GM12878 (cell line): ENCODE measurements around the gene ARL17B. TPM values are rescaled to one million over a fixed set of nuclear protein-coding genes. Genes with fewer than 3 reads are reported as not detected.
"Not testable (repeated sequence)": the region's sequence is repeated elsewhere in the genome, so short reads cannot be mapped to it uniquely, and the experiment has no call there.

Source experiments
- ATAC-seq: fragments of 200-7000 bp; cut with Tn5 transposase; 3 replicates; pipeline ENCODE4 v1.9.1; 2020; ENCODE audit warnings: mild to moderate bottlenecking, moderate library complexity
- BruUV-seq: library from RNA; stranded (reverse); fragments of 400-500 nt; replicated peaks from 2 replicates; lab custom pipeline; 2021; lab: Mats Ljungman, UMichigan
- CTCF ChIA-PET: fragments of 300-600 bp; sonication (Branson Sonifier 250); formaldehyde crosslinking; extraction: SDS; loops from one replicate; lab custom pipeline; 2021; ENCODE audit warnings: inconsistent platforms; lab: Yijun Ruan, JAX
- POLR2A ChIA-PET: fragments of 350-600 bp; formaldehyde crosslinking; extraction: SDS; loops from one replicate; lab custom pipeline; 2021; ENCODE audit warnings: inconsistent platforms; lab: Charles Lee
- RAD21 ChIA-PET: fragments of 300-600 bp; sonication (Branson Sonifier 250); formaldehyde crosslinking; loops from one replicate; lab custom pipeline; 2023; ENCODE audit warnings: antibody characterized with exemption; ENCODE audit not compliant: unreplicated experiment; lab: Charles Lee
- SMC1A ChIA-PET: fragments of 300-600 bp; sonication (Branson Sonifier 250); formaldehyde crosslinking; loops from one replicate; lab custom pipeline; 2023; ENCODE audit not compliant: unreplicated experiment, uncharacterized antibody; lab: Charles Lee
- DNase-seq: peaks from one replicate; pipeline ENCODE4 v3.0.0-alpha.2; 2011; ENCODE audit warnings: low read depth, low spot score
- FAIRE-seq: peaks from 3 replicates; lab custom pipeline; 2011; peaks lifted over from hg19 to GRCh38; lab: Jason Lieb, UNC
- H2AFZ ChIP-seq: 2 replicates; pipeline ENCODE4 v1.6.0; 2011; ENCODE audit warnings: low read depth, low read length, control low read depth; ENCODE audit not compliant: control insufficient read depth
- H3K27ac ChIP-seq: 2 replicates; pipeline ENCODE4 v1.5.1; 2011; ENCODE audit warnings: control low read depth; ENCODE audit not compliant: control insufficient read depth, insufficient read depth
- H3K27me3 ChIP-seq, 2 experiments: replicated peaks in 1 of 2; 2 replicates each; pipeline versions ENCODE4 v1.6.0 to v1.6.1; 2011; ENCODE audit warnings: low read length in 1 of 2; ENCODE audit not compliant: control insufficient read depth in 2 of 2, insufficient read depth in 2 of 2
- H3K36me3 ChIP-seq, 2 experiments: 2 replicates each; pipeline ENCODE4 v1.5.1; 2011; ENCODE audit warnings: low read length in 1 of 2; ENCODE audit not compliant: control insufficient read depth in 2 of 2, insufficient read depth in 2 of 2
- H3K4me1 ChIP-seq: 2 replicates; pipeline ENCODE4 v1.6.1; 2011; ENCODE audit warnings: mild to moderate bottlenecking, low read length, moderate library complexity, mixed read lengths; ENCODE audit not compliant: control insufficient read depth, insufficient read depth
- H3K4me2 ChIP-seq: 2 replicates; pipeline ENCODE4 v1.6.0; 2011; ENCODE audit warnings: control low read depth; ENCODE audit not compliant: control insufficient read depth, insufficient read depth
- H3K4me3 ChIP-seq: fragments of 200-600 bp; sonication (generic); 2 replicates; pipeline ENCODE4 v1.5.1; 2016
- H3K79me2 ChIP-seq: 2 replicates; pipeline ENCODE4 v1.6.0; 2011; ENCODE audit warnings: low read length; ENCODE audit not compliant: control insufficient read depth, insufficient read depth
- H3K9ac ChIP-seq: 2 replicates; pipeline ENCODE4 v1.8.0; 2011; ENCODE audit warnings: low read length, control low read depth, mixed read lengths; ENCODE audit not compliant: control insufficient read depth, insufficient read depth
- H3K9me3 ChIP-seq: replicated peaks from 3 replicates; pipeline ENCODE4 v1.5.1; 2011; ENCODE audit warnings: mild to moderate bottlenecking, low read length; ENCODE audit not compliant: control insufficient read depth, insufficient read depth
- H4K20me1 ChIP-seq: 2 replicates; pipeline ENCODE4 v1.6.0; 2011; ENCODE audit not compliant: control insufficient read depth, insufficient read depth
- DPF2 ChIP-seq: fragments of 450-650 bp; IDR thresholded peaks from 2 replicates; pipeline ENCODE4 v1.6.1; 2017; ENCODE audit warnings: mild to moderate bottlenecking
- ETV6 ChIP-seq, 2 experiments: fragments of 450-650 bp in 1 of 2; IDR thresholded peaks in 1 of 2; conservative IDR thresholded peaks in 1 of 2; 2 replicates each; pipeline ENCODE4 v1.6.1; 2014; ENCODE audit warnings: antibody characterized with exemption in 1 of 2, borderline replicate concordance in 1 of 2, low read depth in 1 of 2, mild to moderate bottlenecking in 1 of 2, moderate library complexity in 1 of 2
- FOXM1 ChIP-seq: IDR thresholded peaks from 2 replicates; pipeline ENCODE4 v1.6.1; 2012; ENCODE audit warnings: low read depth, mild to moderate bottlenecking, inconsistent platforms, low read length, moderate library complexity
- HDGF ChIP-seq: fragments of 450-650 bp; IDR thresholded peaks from 2 replicates; pipeline ENCODE4 v1.6.1; 2016; ENCODE audit warnings: antibody characterized with exemption
- IKZF1 ChIP-seq: fragments of 450-650 bp; conservative IDR thresholded peaks from 2 replicates; pipeline ENCODE4 v1.6.1; 2017; ENCODE audit warnings: antibody characterized with exemption, mild to moderate bottlenecking
- MEF2B ChIP-seq: fragments of 450-650 bp; IDR thresholded peaks from 2 replicates; pipeline ENCODE4 v1.6.1; 2018; ENCODE audit warnings: mild to moderate bottlenecking, moderate library complexity; ENCODE audit not compliant: partially characterized antibody, poor library complexity, severe bottlenecking
- MLLT1 ChIP-seq: fragments of 450-650 bp; IDR thresholded peaks from 2 replicates; pipeline ENCODE4 v1.6.1; 2016; ENCODE audit warnings: mild to moderate bottlenecking
- RAD51 ChIP-seq: fragments of 450-650 bp; IDR thresholded peaks from 2 replicates; pipeline ENCODE4 v1.6.1; 2016; ENCODE audit warnings: moderate library complexity, mild to moderate bottlenecking, inconsistent platforms
- SKIL ChIP-seq: fragments of 450-650 bp; IDR thresholded peaks from 2 replicates; pipeline ENCODE4 v1.6.1; 2017; ENCODE audit warnings: mild to moderate bottlenecking, low read depth, inconsistent platforms; ENCODE audit not compliant: poor library complexity, severe bottlenecking
- SPI1 ChIP-seq: IDR thresholded peaks from 2 replicates; pipeline ENCODE4 v1.6.1; 2011; ENCODE audit warnings: low read depth, mild to moderate bottlenecking, low read length, moderate library complexity, borderline replicate concordance; ENCODE audit not compliant: insufficient read depth
- TAF1 ChIP-seq: IDR thresholded peaks from 2 replicates; pipeline ENCODE4 v1.6.1; 2011; ENCODE audit warnings: mild to moderate bottlenecking, low read depth, low read length, borderline replicate concordance
- TCF12 ChIP-seq: IDR thresholded peaks from 2 replicates; pipeline ENCODE4 v1.6.1; 2011; ENCODE audit warnings: low read depth, mild to moderate bottlenecking, low read length
- YY1 ChIP-seq: IDR thresholded peaks from 2 replicates; pipeline ENCODE4 v1.6.1; 2011; ENCODE audit warnings: low read depth, mild to moderate bottlenecking, low read length
- WGBS: methylation state at CpG from one replicate; pipeline ENCODE4 v1.1.6; 2016; ENCODE audit warnings: low lambda C conversion rate; ENCODE audit not compliant: insufficient replicate concordance, insufficient coverage; ENCODE audit errors: missing lambda C conversion rate; 5-methylcytosine and 5-hydroxymethylcytosine counted together
- in situ Hi-C: fragments of 300-500 bp; cut with MboI; formaldehyde crosslinking; loops from 9 replicates; pipeline ENCODE4 v1.14.3; 2018; ENCODE audit warnings: mixed read lengths
- intact Hi-C: fragments of 100-400 bp; cut with micrococcal nuclease; formaldehyde crosslinking; loops from one replicate; pipeline ENCODE4 v1.14.2; 2022; ENCODE audit not compliant: unreplicated experiment
- polyA plus RNA-seq, 11 experiments: library from polyadenylated mRNA; depleted of rRNA in 4 of 11; unstranded in 6 of 11; stranded (reverse) in 5 of 11; fragments of >200 nt; fragmentation: Nextera tagmentation in 4 of 11; fragmentation: Illumina TruSeq in 1 of 11; extraction: Ambion mirVana in 4 of 11; extraction: Trizol in 1 of 11; gene quantifications; 1 replicate in 1 of 11; 2 replicates in 10 of 11; pipeline versions ENCODE4 v1.2.1 to v1.2.3, GENCODE V29; 2011 to 2016; ENCODE audit warnings: inconsistent platforms in 2 of 11, missing spikeins in 2 of 11, low read depth in 1 of 11
- total RNA-seq, 4 experiments: library from RNA; depleted of rRNA in 3 of 4; stranded (reverse); fragments of >200 nt in 3 of 4; fragmentation: Illumina TruSeq in 1 of 4; extraction: Trizol in 1 of 4; gene quantifications; 2 replicates each; pipeline versions ENCODE4 v1.2.1 to v1.2.3, GENCODE V29; 2013 to 2021
- TF ChIP-seq, protein P1 (sequence below): fragments of 450-650 bp; IDR thresholded peaks from 2 replicates; pipeline ENCODE4 v1.6.1; 2016; ENCODE audit warnings: mild to moderate bottlenecking, moderate library complexity, borderline replicate concordance

The ARL17B gene
- total and polyA plus RNA-seq, 10 of the 15 experiments (the other 5 are each of a cell fraction or from before 2014, with no cell fraction given): 6.0 to 25.1 (median 14.2) TPM

DNA sequence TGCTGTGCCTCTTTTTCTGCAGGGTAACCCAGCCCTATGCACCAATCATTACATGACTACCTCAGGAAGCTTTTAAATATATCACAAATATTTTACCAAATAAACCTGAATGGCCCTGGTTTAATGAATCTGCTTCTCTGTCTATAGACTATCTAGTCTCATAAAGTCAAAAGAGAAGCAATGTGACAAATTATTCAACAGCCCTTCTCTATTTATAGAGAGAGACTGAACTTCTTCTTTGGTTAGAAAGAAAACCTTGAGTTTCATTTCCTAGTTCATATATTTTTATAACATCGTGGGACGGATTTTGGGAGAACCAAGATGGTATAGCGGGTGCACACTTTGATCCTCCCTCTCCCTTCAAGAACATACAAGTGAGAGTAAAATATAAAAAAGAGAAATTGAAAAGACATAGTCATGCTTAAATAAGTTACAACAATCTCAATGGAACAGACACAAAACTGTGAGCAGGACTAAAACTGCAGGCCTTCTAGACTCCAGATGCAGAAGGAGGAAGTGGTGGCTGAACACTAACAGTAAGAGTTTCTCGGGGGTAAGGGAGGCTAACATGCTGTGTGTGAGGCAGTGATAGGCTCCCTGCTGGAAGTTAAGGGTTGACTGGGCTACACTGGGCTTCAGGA is 70.5 kb downstream of the ARL17B start:
- ChIA-PET CTCF (interaction anchor here (1.2 to 6.3 kb wide), 2 partner anchors 22 to 78 kb away, joined by 4 to 64 read pairs; no protein-coding TSS in a partner anchor), RAD21 (interaction anchor here (1.6 kb wide), 1 partner anchor 98 kb away, joined by 5 read pairs; the partner anchor contains the start of gene KANSL1), SMC1A (interaction anchor here (0.8 kb wide), 1 partner anchor 146 kb away, joined by 3 read pairs; no protein-coding TSS in a partner anchor)
- H3K79me2 ChIP-seq, POLR2A ChIA-PET, in situ Hi-C loops, H3K9me3 ChIP-seq, intact Hi-C loops, H3K36me3 ChIP-seq, H4K20me1 ChIP-seq, H3K27me3 ChIP-seq: not testable (repeated sequence)
- peak; percentile 99 for ATAC-seq
- DNase-seq: peak; percentile 82
- H3K27ac ChIP-seq: peak overlapping the region; percentile 92
- H3K4me2 ChIP-seq: peak overlapping the region; percentile 91
- peak overlapping the region; percentile 44 for H3K9ac ChIP-seq
- peaks cover 15% of the 10 kb centered on the region for H3K4me1 ChIP-seq
- 0% methylated on average over 4 of the region's 4 CpGs for WGBS
- BruUV-seq: TSS peak; percentile 66
- H2AFZ ChIP-seq: peak overlapping the region; percentile 67
- H3K4me3 ChIP-seq: peak overlapping the region; percentile 48
- peak; percentile 88 for FAIRE-seq
- TF ChIP-seq DPF2 (peak; percentile 53; the same call in 1 of the 2 replicates), FOXM1 (peak; percentile 55; the same call in 1 of the 2 replicates), IKZF1 (peak; percentile 41; the same call in 1 of the 2 replicates), RAD51 (peak; percentile 35; the same call in 1 of the 2 replicates), HDGF (peak; percentile 93), SPI1 (peak; percentile 87), SKIL (peak; percentile 91), MLLT1 (peak; percentile 45; the same call in 1 of the 2 replicates), ETV6 (conservative IDR thresholded peaks at IDR 0.05 in 1 of 2, IDR thresholded peaks at IDR 0.05 in 1 of 2; ENCODE audit: borderline replicate concordance in 1 of 2, low read depth in 1 of 2) (peak in 1 of 2 experiments; percentile 68; a peak in 2 of 4 replicates), TCF12 (0 out of 2 replicates have a peak, but pooled peaks have one; percentile 44), TAF1 (peak; percentile 66; the same call in 1 of the 2 replicates), YY1 (peak; percentile 55; the same call in 1 of the 2 replicates), MEF2B (peak; percentile 79)
- TF ChIP-seq, protein P1, sequence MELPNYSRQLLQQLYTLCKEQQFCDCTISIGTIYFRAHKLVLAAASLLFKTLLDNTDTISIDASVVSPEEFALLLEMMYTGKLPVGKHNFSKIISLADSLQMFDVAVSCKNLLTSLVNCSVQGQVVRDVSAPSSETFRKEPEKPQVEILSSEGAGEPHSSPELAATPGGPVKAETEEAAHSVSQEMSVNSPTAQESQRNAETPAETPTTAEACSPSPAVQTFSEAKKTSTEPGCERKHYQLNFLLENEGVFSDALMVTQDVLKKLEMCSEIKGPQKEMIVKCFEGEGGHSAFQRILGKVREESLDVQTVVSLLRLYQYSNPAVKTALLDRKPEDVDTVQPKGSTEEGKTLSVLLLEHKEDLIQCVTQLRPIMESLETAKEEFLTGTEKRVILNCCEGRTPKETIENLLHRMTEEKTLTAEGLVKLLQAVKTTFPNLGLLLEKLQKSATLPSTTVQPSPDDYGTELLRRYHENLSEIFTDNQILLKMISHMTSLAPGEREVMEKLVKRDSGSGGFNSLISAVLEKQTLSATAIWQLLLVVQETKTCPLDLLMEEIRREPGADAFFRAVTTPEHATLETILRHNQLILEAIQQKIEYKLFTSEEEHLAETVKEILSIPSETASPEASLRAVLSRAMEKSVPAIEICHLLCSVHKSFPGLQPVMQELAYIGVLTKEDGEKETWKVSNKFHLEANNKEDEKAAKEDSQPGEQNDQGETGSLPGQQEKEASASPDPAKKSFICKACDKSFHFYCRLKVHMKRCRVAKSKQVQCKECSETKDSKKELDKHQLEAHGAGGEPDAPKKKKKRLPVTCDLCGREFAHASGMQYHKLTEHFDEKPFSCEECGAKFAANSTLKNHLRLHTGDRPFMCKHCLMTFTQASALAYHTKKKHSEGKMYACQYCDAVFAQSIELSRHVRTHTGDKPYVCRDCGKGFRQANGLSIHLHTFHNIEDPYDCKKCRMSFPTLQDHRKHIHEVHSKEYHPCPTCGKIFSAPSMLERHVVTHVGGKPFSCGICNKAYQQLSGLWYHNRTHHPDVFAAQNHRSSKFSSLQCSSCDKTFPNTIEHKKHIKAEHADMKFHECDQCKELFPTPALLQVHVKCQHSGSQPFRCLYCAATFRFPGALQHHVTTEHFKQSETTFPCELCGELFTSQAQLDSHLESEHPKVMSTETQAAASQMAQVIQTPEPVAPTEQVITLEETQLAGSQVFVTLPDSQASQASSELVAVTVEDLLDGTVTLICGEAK: peak; percentile 55; the same call in 1 of the 2 replicates
